CD8-positive, alpha-beta memory T cell (primary cell): ENCODE measurements around the gene FUOM. TPM values are rescaled to one million over a fixed set of nuclear protein-coding genes. Genes with fewer than 3 reads are reported as not detected.

ENCODE experiments used
- CTCF ChIA-PET: fragments of 350-600 bp; sonication (Branson Sonifier 250); formaldehyde crosslinking; loops from one replicate; lab custom pipeline; 2021; ENCODE audit warnings: antibody characterized with exemption; lab: Charles Lee
- POLR2A ChIA-PET: fragments of 350-600 bp; sonication (Branson Sonifier 250); formaldehyde crosslinking; loops from one replicate; lab custom pipeline; 2021; ENCODE audit warnings: antibody characterized with exemption; lab: Charles Lee
- DNase-seq, 5 donors: peaks; one replicate each; pipeline versions ENCODE4 v3.0.0 to v3.0.0-alpha.2; 2020 to 2022; ENCODE audit warnings: mixed read lengths in 1 of 5
- H3K27ac ChIP-seq: one replicate; pipeline ENCODE4 v1.7.0; 2013; ENCODE audit warnings: low read depth, mild to moderate bottlenecking, low read length, moderate library complexity
- H3K27me3 ChIP-seq: 2 replicates; pipeline ENCODE4 v1.7.0; 2013; ENCODE audit warnings: low read length, mild to moderate bottlenecking; ENCODE audit not compliant: insufficient read depth, poor library complexity, severe bottlenecking
- H3K36me3 ChIP-seq: 2 replicates; pipeline ENCODE4 v1.7.0; 2013; ENCODE audit warnings: mild to moderate bottlenecking, low read length, moderate library complexity; ENCODE audit not compliant: insufficient read depth
- H3K4me1 ChIP-seq: 2 replicates; pipeline ENCODE4 v1.7.0; 2013; ENCODE audit warnings: mild to moderate bottlenecking, low read length, moderate library complexity; ENCODE audit not compliant: insufficient read depth
- H3K4me3 ChIP-seq: 2 replicates; pipeline ENCODE4 v1.7.0; 2013; ENCODE audit warnings: mild to moderate bottlenecking, low read length
- H3K9me3 ChIP-seq: 2 replicates; pipeline ENCODE4 v1.7.0; 2013; ENCODE audit warnings: mild to moderate bottlenecking, low read length
- H3K27ac Mint-ChIP-seq, 8 donors: one replicate each; pipeline ENCODE4 v1.8.0; 2020 to 2021; ENCODE audit warnings: mixed read lengths in 8 of 8, mild to moderate bottlenecking in 6 of 8, inconsistent platforms in 3 of 8, moderate library complexity in 3 of 8
- H3K27me3 Mint-ChIP-seq, 2 donors: one replicate each; pipeline ENCODE4 v1.8.0; 2020 to 2021; ENCODE audit warnings: mixed read lengths in 2 of 2, mild to moderate bottlenecking in 1 of 2, moderate library complexity in 1 of 2
- H3K36me3 Mint-ChIP-seq, 3 donors: one replicate each; pipeline ENCODE4 v1.8.0; 2020 to 2021; ENCODE audit warnings: mixed read lengths in 3 of 3, inconsistent platforms in 1 of 3, mild to moderate bottlenecking in 1 of 3
- H3K4me1 Mint-ChIP-seq, 3 donors: one replicate each; pipeline ENCODE4 v1.8.0; 2020 to 2021; ENCODE audit warnings: mixed read lengths in 3 of 3, inconsistent platforms in 1 of 3, mild to moderate bottlenecking in 1 of 3
- H3K4me3 Mint-ChIP-seq, 7 donors: one replicate each; pipeline ENCODE4 v1.8.0; 2020 to 2021; ENCODE audit warnings: mixed read lengths in 7 of 7, mild to moderate bottlenecking in 6 of 7, moderate library complexity in 4 of 7, inconsistent platforms in 2 of 7
- H3K9me3 Mint-ChIP-seq, 5 donors: one replicate each; pipeline ENCODE4 v1.8.0; 2020 to 2022; ENCODE audit warnings: mixed read lengths in 5 of 5, mild to moderate bottlenecking in 3 of 5, moderate library complexity in 2 of 5, inconsistent platforms in 1 of 5
- polyA plus RNA-seq: library from polyadenylated mRNA; unstranded; fragments of 300-500 nt; fragmentation: Illumina TruSeq; gene quantifications from one replicate; pipeline ENCODE4 v1.2.3, GENCODE V29; 2021
- total RNA-seq, 2 experiments: library from RNA; stranded (reverse); gene quantifications; one replicate each; pipeline ENCODE4 v1.2.3, GENCODE V29; 2021

Gene FUOM
- total and polyA plus RNA-seq, 3 experiments from 2014 or later, result 22.9 to 39.8 (median 34.6) TPM

DNA sequence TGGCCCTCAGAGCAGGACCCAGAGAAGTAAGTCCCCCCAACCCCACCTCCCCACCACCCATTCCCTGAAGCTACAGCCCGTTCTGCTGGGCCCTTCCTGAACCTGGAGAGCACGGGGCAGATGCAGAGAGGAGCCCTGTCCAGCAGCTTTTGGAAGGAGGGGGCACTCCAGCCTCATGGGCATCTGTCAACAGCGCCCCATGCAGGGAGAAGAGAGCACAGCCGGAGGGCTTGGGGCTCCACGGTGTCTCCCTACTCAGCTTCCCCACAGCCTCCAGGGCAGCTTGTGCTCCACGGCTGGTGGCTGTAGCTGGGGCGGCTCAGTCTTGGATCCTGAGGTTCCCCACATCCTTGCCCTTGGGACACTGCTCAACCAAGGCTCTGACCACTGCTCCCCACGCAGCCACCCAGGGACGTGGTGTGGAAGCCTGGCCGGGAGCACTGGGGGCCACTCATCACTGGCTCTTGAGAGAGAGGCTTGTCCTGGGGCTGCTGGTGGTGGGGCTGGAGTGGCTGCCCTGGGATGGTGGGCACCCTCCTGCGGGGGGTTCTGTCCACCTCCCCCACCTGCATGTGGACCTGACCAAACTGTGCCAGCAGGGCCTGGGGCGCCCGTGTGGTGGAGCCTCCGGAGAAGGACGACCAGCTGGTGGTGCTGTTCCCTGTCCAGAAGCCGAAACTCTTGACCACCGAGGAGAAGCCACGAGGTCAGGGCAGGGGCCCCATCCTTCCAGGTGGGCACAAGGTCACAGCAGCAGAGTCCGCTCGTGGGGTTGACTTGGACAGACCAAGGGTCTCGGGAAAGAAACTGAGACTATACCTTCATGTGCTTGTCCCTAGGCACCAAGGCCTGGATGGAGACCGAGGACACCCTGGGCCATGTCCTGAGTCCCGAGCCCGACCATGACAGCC is 6.2 kb downstream of the FUOM start:
- CTCF ChIA-PET, result interaction anchor here (1.1 kb wide), 1 partner anchor 22 kb away, joined by 3 read pairs; no protein-coding TSS in a partner anchor
- no peak overlapping the region for H3K4me3 Mint-ChIP-seq
- H3K27me3 ChIP-seq, result no peaks in the 10 kb centered on the region
- H3K4me3 ChIP-seq, result no peak overlapping the region
- POLR2A ChIA-PET, result interaction anchor here (0.6 kb wide), 3 partner anchors 8 to 814 kb away, joined by 3 to 6 read pairs (median 4); no protein-coding TSS in a partner anchor
- H3K27ac Mint-ChIP-seq, result no peak overlapping the region
- no peaks in the 10 kb centered on the region for H3K9me3 ChIP-seq
- peaks cover 0 to 5% (median 3%) of the 10 kb centered on the region in 3 donors for H3K4me1 Mint-ChIP-seq
- H3K27ac ChIP-seq, result no peak overlapping the region
- no peaks in the 10 kb centered on the region for H3K36me3 Mint-ChIP-seq
- no peaks in the 10 kb centered on the region for H3K9me3 Mint-ChIP-seq
- H3K36me3 ChIP-seq, result no peaks in the 10 kb centered on the region
- no peak for DNase-seq
- peaks cover 4% of the 10 kb centered on the region for H3K4me1 ChIP-seq
- peaks cover 4 to 6% of the 10 kb centered on the region in 2 donors for H3K27me3 Mint-ChIP-seq

GRCh38 chr10:133350950-133351329 is 6.9 kb downstream of the FUOM start:
- no peaks in the 10 kb centered on the region for H3K4me1 ChIP-seq
- no peaks in the 10 kb centered on the region for H3K36me3 Mint-ChIP-seq
- H3K27ac ChIP-seq, result no peak overlapping the region
- H3K4me3 ChIP-seq, result no peak overlapping the region
- POLR2A ChIA-PET, result no interaction called here
- H3K9me3 ChIP-seq, result no peaks in the 10 kb centered on the region
- peaks cover 0 to under 1% (median 0%) of the 10 kb centered on the region in 3 donors for H3K4me1 Mint-ChIP-seq
- no peaks in the 10 kb centered on the region for H3K9me3 Mint-ChIP-seq
- H3K27me3 ChIP-seq, result no peaks in the 10 kb centered on the region
- no peaks in the 10 kb centered on the region for H3K36me3 ChIP-seq
- no peak overlapping the region for H3K4me3 Mint-ChIP-seq
- CTCF ChIA-PET, result interaction anchor here (1.1 kb wide), 1 partner anchor 22 kb away, joined by 3 read pairs; no protein-coding TSS in a partner anchor
- H3K27me3 Mint-ChIP-seq, result peaks cover 7 to 9% of the 10 kb centered on the region in 2 donors
- H3K27ac Mint-ChIP-seq, result no peak overlapping the region
- DNase-seq, result no peak

DNA sequence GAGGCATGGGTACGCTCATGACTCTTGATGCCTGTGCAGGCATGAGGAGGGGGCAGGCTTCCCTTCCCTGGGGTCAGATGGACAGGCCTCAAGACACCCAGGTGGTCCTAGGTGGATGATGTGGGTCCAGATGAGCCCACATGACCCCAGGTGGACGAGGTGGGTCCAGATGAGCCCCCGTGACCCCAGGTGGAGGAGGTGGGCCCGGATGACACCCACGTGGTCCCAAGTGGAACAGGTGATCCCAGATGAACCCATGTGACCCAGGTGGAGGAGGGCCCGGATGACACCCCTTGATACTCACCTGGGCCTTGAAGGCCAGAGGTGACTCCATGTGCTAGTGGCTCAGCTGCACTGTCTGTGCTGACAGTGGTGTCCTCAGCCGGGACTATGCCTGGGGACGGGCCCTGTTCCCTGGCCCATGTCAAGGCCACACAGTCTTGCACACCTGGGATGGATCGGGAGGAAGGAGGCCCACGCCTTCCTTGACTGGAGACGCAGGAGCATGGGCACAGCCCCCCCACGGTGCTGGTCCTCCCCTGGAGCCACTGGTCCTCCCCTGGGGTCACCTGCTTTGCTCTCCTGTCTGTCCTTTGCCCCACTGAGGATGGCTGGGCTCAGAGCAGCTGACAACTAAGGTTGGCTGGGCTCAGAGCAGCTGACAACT is 7.4 kb downstream of the FUOM start:
- Mint-ChIP-seq H3K27me3 (peaks cover 12 to 14% of the 10 kb centered on the region in 2 donors), H3K27ac (no peak overlapping the region), H3K36me3 (no peaks in the 10 kb centered on the region), H3K4me3 (no peak overlapping the region), H3K4me1 (no peaks in the 10 kb centered on the region), H3K9me3 (no peaks in the 10 kb centered on the region)
- CTCF ChIA-PET, result interaction anchor here (1.1 kb wide), 1 partner anchor 21 kb away, joined by 3 read pairs; no protein-coding TSS in a partner anchor
- Histone ChIP-seq H3K9me3 (no peaks in the 10 kb centered on the region), H3K36me3 (no peaks in the 10 kb centered on the region), H3K4me1 (no peaks in the 10 kb centered on the region), H3K4me3 (no peak overlapping the region), H3K27ac (no peak overlapping the region), H3K27me3 (no peaks in the 10 kb centered on the region)
- POLR2A ChIA-PET, result no interaction called here
- DNase-seq, result no peak

- no peak overlapping the region for H3K4me3 ChIP-seq
- Mint-ChIP-seq H3K4me1 (no peaks in the 10 kb centered on the region), H3K4me3 (no peak overlapping the region), H3K27me3 (peaks cover 18 to 20% of the 10 kb centered on the region in 2 donors), H3K9me3 (no peaks in the 10 kb centered on the region), H3K36me3 (no peaks in the 10 kb centered on the region), H3K27ac (no peak overlapping the region)
- no peaks in the 10 kb centered on the region for H3K4me1 ChIP-seq
- ChIA-PET CTCF (no interaction called here), POLR2A (interaction anchor here (0.7 kb wide), 1 partner anchor 25 kb away, joined by 4 read pairs; no protein-coding TSS in a partner anchor)
- DNase-seq, result no peak
- no peaks in the 10 kb centered on the region for H3K9me3 ChIP-seq
- H3K27ac ChIP-seq, result no peak overlapping the region
- H3K36me3 ChIP-seq, result no peaks in the 10 kb centered on the region
- H3K27me3 ChIP-seq, result no peaks in the 10 kb centered on the region
Observed at GRCh38 chr10:133349577-133350011, 8.2 kb downstream of the FUOM start.

DNA sequence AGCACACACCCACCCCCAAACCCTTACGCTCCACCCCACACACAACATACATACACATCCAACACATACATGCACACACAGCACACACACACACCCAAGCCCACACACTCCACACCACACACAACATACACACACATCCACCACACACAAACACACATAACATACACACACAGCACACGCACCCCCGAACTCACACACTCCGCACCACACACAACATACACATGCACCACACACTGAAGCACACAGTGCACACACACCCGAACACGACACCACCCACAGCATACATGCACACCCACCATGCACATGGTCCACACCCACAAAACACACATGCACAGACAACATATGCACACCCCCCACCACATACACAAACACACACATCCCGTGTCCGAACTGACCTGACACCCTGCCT is 8.7 kb downstream of the FUOM start:
- Mint-ChIP-seq H3K36me3 (no peaks in the 10 kb centered on the region), H3K4me3 (peak overlapping the region in 1 of 7 donors; percentile 5), H3K9me3 (no peaks in the 10 kb centered on the region), H3K27me3 (peaks cover 18 to 23% of the 10 kb centered on the region in 2 donors), H3K27ac (no peak overlapping the region), H3K4me1 (no peaks in the 10 kb centered on the region)
- ChIA-PET POLR2A (interaction anchor here (0.7 kb wide), 1 partner anchor 24 kb away, joined by 4 read pairs; no protein-coding TSS in a partner anchor), CTCF (no interaction called here)
- no peaks in the 10 kb centered on the region for H3K36me3 ChIP-seq
- H3K4me3 ChIP-seq, result no peak overlapping the region
- H3K9me3 ChIP-seq, result no peaks in the 10 kb centered on the region
- DNase-seq, result no peak
- H3K4me1 ChIP-seq, result no peaks in the 10 kb centered on the region
- no peak overlapping the region for H3K27ac ChIP-seq
- no peaks in the 10 kb centered on the region for H3K27me3 ChIP-seq

DNA sequence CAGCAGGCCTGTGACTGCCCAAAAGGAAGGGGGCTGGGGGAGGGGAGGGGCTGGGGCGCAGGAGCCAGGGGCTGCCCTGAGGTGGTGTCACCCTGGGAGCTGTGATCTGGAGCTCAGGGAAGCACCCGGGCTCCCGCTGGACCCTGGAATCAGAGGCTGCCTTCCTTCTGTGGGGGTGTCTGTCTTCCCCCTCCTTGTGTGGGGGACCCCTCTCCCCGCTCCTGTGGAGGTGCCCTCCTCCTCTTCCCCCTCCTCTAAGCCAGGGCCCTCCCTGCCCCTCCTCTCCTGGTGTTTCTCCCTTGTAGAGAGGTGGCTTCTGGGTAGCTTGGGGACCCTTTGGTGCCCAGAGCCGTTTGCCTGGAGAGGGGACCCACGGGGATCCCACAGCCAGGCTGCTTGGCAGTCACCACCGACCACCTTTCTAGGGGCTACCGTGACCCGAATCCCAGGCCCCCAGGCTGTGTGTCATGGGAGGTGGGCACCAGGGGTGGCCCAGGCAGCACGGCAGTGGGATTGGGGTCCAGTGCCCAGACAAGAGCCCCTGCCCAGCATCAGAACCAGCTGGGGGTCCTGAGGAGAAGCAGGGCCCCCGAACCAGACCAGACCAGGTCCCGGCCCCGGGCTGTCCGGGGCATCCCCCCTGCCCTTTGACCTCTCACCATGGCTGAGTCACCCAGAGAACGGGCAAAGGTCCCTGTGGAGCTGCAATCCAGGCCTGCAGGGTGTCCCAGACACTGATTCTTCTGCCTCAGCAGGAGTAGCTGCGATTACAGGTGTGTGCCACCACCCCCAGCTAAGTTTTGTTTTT is 9.9 kb downstream of the FUOM start:
- H3K4me1 Mint-ChIP-seq, result no peaks in the 10 kb centered on the region
- H3K4me3 ChIP-seq, result no peak overlapping the region
- H3K27ac Mint-ChIP-seq, result peak overlapping the region in 1 of 8 donors; percentile 68
- ChIA-PET POLR2A (no interaction called here), CTCF (no interaction called here)
- no peaks in the 10 kb centered on the region for H3K36me3 Mint-ChIP-seq
- no peak overlapping the region for H3K4me3 Mint-ChIP-seq
- no peaks in the 10 kb centered on the region for H3K36me3 ChIP-seq
- H3K27me3 ChIP-seq, result peaks cover 6% of the 10 kb centered on the region
- H3K9me3 ChIP-seq, result no peaks in the 10 kb centered on the region
- no peaks in the 10 kb centered on the region for H3K9me3 Mint-ChIP-seq
- DNase-seq, result no peak
- H3K27ac ChIP-seq, result no peak overlapping the region
- H3K4me1 ChIP-seq, result no peaks in the 10 kb centered on the region
- H3K27me3 Mint-ChIP-seq, result peaks cover 19 to 32% of the 10 kb centered on the region in 2 donors

DNA sequence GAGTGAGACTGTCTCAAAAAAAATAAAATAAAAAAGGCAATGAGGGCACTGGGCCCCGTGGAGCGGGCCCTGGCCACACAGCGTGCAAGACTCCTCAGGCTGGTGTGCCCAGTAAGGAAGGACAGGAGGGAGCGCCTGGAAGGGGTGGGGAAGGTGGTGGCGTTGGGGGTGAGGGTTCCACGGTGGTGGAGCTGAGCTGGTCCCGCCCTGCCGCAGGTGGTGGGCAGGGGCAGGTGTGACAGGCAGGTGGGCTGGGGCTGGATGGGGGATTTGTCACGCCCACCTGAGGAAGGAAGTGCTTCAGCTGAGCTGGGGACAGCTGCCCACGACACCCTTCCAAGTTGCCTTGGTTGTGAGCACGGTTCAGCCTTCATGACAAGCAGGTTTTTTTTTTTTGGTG is 11.4 kb downstream of the FUOM start:
- H3K27me3 Mint-ChIP-seq, result peaks cover 20 to 39% of the 10 kb centered on the region in 2 donors
- no peaks in the 10 kb centered on the region for H3K9me3 Mint-ChIP-seq
- H3K36me3 Mint-ChIP-seq, result peaks cover 0 to 1% (median 0%) of the 10 kb centered on the region in 3 donors
- H3K36me3 ChIP-seq, result no peaks in the 10 kb centered on the region
- H3K27me3 ChIP-seq, result peaks cover 6% of the 10 kb centered on the region
- POLR2A ChIA-PET, result no interaction called here
- no peak for DNase-seq
- no peaks in the 10 kb centered on the region for H3K4me1 ChIP-seq
- no peaks in the 10 kb centered on the region for H3K9me3 ChIP-seq
- CTCF ChIA-PET, result no interaction called here
- no peak overlapping the region for H3K27ac Mint-ChIP-seq
- no peak overlapping the region for H3K4me3 Mint-ChIP-seq
- H3K27ac ChIP-seq, result no peak overlapping the region
- H3K4me3 ChIP-seq, result no peak overlapping the region
- no peaks in the 10 kb centered on the region for H3K4me1 Mint-ChIP-seq
